C1 segment of cervical spinal cord (tissue), 14 donors: ENCODE measurements around the gene SRRM5.
"Not testable (repeated sequence)": the region's sequence is repeated elsewhere in the genome, so short reads cannot be mapped to it uniquely, and the experiment has no call there.

ENCODE experiments used
- DNase-seq, 14 donors: peaks; one replicate each; lab custom pipeline; 2025; lab: John Stamatoyannopoulos, UW

The SRRM5 gene

DNA sequence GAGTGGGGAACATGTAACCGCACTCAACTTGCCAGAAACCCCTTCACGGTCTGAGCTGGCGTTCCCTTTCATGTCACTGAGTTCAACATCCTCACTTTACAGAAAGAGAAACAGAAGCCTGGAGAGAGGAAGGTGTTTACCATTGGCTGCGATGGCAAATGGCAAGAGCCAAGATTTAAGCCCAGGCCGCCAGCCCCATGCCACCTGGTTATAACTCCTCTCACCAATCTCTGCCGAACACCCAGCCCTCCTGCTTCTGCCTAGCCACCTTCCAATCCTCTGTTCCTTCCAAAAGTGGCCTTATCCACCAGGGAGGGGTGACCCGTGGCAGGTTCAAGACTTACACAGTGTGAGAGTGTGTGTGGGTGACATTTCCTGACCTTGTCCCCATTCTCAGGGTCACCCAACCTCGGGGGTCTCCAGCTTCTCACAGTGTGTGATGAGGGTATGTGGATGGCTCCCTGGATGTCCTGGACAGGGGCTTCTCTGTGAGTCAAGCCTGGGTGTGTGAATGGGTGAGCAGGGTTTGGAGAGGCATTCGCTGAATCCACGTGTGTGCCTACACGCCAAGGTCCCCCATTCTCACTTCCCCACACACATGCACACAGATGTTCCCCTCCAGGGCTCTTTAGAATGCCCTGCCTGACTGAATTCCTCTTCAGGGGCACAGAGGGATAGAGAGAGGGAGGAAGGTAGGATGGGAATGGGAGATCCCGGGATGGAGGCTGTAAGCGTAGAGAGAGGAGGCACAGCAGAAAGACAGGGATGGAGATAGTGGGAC, 26.5 kb downstream of the SRRM5 start:
- peak in 9 of 14 donors; percentile 22 to 55 (median 29) for DNase-seq

DNA sequence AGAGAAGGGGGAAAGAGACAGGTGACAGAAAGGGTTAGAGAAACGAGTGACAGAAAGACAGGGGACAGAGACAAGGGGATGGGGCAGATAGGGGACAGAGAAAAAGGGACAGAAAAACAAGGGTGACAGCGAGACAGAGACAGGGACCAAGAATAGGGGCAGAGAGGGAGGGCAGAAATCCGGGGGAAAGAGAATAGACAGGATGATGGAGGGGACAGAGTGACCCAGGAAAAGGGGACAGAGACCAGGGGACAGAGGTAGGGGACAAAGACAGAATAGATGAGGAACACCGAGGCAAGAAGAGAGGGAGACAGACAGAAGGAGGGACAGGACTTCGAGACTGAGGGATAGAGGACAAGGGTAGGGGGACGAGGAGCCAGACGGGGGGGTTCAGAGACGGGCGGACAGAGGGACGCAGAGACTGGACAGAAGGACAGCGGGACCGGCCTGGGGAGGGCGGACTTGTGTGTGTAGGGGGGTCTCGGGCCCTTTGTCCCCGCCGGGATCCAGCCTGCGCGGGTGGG, 27.2 kb downstream of the SRRM5 start:
- DNase-seq: peak in 3 of 14 donors; percentile 38 to 47 (median 45)

DNA sequence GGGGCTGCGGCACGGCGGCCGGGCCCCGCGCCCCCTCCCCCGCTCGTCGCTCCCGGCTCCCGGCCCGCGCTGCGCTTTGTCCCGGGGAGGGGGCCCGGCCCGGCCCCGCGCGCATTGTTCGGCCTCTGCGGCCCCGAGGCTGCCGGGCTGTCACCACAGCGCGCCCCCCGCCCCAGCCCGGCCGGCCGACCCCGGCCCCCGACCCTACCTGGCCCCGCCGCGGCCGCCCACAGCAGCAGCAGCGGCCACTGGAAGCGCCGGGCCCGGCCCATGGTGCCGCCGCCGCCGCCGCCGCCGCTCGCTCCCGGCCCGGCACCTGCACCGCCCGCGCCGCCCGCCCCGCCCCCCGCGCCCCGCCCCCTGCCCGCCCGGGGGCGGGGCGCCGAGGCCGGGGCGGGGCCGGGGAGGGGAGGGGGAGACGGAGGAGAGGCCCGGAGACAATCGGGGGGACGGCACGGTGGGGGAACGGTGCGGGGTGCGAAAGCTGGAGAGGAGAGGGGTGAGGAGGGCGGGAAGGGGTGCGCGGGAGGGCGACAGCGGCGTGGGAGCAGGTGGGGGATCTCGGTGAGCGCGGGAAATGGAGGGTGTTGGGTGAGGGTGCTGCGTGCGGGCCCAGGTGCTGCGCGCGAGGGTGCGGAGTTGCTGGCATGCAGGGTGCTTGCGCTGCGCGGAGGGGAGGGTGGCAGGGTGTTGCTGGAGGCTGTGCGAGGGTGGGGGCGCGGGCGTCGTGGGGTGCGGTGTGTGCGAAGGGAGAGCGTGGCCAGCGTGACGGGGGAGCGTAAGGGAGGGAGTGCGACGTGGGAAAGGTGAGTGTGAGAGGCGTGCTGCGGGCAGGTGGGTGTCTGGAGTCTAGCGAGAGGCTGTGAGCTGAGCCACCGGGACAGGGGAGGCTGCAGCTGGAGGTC, 27.9 kb downstream of the SRRM5 start, which contains the start of gene CADM4:
Gene CADM4, minus strand, starts transcription at position 332 of the 905 bp plus-strand sequence. Its CDS starts 60 bp downstream, at position 272.
- DNase-seq: peak in 8 of 14 donors; percentile 17 to 67 (median 26)

DNA sequence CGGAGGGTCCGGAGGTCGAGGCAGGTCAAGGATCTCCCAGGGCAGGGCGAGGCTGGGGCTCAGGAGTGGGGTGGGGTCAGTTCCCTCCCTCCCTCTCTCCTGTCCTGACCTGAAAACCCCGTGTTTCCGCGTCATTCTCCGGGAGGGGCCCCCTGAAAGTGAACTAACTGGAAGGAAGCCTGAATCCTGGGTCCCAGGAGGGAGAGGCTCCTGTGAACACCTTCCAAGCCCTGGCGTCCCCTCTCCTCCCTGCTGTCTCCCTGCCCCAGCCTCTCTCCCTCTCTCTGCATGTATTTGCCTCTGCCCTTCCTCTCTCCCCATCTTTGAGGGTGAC, 28.5 kb downstream of the SRRM5 start:
- no peak for DNase-seq

DNA sequence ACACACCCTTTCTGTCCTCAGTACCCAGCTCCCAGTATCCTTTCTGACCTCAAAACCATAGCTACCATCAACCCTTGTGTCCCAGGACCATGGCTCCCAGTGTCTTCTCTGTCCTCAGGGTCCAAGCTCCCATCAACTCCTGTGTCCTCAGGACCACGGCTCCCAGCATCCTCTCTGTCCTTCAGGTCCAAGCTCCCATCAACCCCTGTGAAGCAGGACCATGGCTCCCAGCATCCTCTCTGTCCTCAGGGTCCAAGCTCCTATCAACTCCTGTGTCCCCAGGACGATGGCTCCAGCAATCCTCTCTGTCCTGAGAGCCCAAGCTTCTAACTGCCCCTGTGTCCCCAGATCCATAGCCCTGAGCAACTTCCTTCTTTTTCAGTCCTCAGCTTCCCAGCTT, 29.4 kb downstream of the SRRM5 start:
- no peak for DNase-seq

DNA sequence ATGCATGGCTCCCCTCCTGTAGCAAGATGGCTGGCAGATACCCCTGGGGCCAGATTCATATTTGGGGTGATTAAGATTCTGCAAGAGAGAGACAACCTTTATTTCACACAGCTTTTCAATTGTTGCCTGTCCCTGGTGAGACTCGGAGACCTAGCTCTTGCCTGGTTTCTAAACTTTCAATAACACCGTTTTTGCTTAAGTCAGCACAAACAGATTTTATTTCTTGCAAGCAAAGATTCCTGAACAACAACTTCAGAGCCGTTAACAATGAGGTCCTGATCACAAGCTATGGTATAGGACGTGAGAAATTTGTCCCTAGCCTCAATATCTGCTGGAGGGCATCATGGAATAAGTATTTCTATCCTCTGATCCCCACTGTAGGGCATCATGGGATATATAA, 30.6 kb downstream of the SRRM5 start:
- DNase-seq: no peak

DNA sequence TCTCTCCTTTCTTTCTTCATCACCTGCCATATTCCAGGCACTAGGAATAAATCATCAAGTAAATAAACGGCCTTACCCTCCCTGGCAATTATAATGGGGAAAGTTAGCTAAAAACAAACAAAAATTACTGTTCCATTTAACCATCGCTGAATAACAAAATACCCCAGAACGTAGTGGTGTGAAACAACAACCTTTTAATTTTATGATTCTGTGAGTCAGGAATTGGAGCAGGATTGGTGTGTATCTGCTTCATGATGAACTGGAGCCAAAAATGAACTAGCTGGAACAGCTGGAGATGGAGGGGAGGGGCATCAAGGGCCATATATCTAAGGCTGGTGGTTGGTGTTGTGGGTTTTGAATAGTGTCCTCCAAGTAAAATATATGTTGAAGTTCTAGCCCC, 31.4 kb downstream of the SRRM5 start:
- DNase-seq: no peak

DNA sequence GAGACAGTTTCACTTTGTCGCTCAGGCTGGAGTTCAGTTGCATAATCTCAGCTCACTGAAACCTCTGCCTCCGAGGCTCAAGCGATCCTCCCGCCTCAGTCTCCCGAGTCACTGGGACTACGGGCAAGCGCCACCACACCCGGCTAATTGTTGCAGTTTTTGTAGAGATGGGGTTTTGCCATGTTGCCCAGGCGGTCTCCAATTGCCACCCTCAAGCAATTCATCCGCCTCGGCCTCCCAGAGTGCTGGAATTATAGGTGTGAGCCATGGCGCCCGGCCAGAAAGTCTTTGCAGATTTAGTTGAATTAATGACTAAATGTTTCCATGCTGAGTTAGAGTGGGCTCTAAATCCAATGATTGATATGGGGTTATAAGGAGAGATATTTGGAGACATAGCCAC, 32.3 kb downstream of the SRRM5 start:
- DNase-seq: no peak

DNA sequence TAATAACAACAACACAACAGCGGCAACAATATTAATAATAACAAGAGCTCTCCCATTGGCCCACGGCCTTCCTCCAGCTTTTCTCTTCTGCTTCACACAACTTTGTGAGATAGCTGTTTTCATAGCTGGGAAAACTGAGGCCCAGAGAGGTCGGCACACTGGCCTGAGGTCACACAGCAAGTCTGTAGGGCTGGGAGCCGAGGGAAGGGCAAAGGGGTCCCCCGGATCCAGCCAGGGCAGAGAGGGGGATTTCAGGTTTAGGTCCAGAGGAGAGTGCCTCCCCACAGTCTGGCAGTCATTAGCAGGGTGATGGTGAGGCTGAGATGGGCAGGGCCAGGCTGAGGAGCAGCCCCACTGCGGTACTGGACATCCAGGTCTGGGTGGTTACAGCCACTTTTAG, 36.7 kb downstream of the SRRM5 start:
- DNase-seq: no peak

DNA sequence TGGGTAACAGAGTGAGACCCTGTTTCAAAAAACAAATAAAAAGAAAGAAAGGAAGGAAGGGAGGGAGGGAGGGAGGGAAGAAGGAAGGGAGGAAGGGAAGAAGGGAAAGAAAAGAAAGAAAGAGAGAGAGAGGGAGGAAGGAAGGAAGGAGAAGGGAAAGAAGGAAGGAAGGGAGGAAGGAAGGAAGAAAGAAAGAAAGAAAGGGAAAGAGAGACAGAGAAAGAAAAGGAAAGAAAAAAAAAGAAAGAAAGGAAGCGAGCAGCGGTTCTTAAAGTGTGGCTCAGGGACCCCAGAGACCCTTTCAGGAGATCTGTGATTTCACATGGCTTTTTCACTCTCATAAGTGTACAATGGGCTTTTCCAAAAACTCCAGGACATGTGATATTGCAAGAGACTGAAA, 37.6 kb downstream of the SRRM5 start:
- no peak for DNase-seq

DNA sequence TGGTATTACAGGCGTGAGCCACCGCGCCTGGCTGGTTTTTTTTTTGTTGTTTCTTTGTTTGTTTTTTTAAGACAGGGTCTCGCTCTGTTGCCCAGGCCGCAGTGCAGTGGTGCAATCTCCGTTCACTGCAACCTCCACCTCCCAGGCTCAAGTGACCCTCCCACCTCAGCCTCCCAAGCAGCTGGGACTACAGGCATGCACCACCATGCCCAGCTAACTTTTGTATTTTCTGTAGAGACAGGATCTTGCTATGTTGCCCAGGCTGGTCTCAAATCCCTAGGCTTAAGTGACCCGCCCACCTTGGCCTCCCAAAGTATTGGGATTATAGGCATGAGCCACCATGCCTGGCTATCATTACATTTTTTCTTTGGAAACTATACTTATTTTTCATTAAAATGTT, 38.4 kb downstream of the SRRM5 start:
- not testable (repeated sequence) for DNase-seq

DNA sequence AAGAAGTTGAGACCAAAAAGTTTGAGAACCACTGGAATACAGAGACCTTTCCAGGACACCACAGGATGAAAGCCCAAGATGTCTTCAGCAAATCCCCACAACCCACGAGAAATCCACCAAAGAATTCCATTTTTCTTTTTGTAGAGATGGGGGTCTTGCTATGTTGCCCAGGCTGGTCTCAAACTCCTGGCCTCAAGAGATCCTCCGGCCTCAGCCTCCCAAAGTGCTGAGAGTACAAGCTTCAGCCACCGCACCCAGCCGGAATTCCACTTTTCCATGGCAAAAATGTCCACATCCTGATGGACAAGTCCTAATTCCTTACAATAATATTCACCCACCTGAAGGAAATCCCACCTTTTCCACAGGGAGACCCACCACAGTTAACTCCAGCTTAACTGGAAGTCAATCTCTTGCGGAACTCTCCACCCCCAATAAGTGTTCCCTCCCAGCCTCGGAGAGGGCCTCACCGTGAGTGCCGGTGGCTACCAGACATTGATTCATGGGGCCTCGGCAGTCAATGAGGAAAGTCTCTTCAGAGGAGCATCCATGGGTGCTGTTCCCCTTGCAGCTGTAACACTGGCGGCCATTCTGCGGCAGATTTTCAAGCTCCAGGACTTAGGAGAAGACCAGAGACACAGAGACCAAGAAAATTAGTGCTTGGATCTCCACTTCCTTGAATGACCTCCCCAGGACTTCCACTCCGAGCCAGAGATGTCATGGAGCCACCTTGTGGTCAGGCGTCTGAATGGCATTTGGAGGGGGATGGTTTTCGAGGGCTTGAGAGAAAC, 40.1 kb downstream of the SRRM5 start:
- peak in 11 of 14 donors; percentile 12 to 67 (median 46) for DNase-seq

DNA sequence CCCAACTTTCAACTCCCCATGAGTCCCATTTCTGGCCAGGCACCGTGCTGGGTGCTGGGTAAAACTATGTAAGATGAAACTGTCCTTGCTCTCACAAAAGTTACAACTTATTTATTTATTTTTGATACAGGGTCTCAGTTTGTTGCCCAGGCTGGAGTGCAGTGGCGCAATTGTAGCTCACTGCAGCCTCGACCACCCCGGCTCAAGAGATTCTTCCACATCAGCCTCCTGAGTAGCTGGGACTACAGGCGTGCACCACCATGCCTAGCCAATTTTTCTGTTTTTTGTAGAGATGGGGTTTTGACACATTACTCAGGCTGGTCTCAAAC, 40.6 kb downstream of the SRRM5 start:
- DNase-seq: no peak

DNA sequence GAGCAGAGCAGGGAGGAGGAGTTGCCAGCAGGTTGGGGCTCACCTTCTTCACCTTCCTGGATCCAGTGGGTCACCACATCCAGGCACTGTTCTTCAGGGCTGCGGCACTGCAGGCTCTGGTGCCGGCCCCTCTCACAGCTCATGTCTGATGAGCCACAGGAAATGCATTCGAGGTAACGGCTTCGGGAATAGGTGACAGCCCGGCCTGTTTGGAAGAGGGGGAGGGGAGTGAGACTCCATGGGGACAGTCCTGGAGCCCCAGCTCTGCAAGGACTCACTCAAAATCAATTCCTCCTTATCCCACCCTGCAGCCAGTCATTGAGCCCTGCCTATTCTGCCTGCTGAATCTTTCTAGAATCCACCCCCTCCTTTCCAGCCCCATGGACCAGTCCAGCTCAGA, 44.5 kb downstream of the SRRM5 start:
- DNase-seq: no peak

DNA sequence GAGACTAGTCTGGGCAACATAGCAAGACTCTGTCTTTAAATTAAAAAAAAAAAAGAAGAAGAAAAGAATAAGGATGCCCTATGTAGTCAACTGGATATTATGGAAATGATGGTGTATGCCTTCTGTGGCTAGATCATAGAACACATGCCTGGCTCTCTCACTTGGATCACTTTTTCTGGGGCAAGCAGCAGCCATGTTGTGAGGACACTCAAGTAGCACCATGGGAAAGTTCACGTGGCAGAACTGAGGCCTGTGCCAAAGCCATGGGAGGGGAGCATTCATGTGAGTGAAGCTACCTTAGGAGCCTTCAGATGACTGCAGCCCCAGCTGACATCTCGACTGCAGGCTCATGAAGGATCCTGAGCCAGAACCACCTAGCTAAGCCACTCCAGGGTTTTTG, 46.1 kb downstream of the SRRM5 start:
- DNase-seq: no peak

DNA sequence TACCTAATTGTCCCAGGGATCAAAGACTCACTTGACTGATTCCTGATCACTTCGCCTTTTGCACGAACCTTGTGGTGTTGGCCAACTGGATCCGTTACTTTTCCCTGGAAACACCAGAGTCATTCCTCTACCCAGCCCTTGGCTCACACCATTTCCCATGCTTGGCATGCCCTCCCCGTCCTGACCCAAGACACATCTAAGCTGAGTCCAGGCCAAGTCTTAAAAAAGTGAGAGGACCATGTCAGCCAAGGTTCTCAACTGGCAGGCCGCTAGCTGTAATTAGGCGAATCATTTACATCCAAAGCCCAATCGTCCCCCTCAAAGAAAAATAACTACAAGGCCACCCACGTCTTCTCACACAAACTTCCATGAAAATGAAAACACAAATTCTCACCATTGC, 46.6 kb downstream of the SRRM5 start:
- DNase-seq: peak in 3 of 14 donors; percentile 3 to 25 (median 21)

DNA sequence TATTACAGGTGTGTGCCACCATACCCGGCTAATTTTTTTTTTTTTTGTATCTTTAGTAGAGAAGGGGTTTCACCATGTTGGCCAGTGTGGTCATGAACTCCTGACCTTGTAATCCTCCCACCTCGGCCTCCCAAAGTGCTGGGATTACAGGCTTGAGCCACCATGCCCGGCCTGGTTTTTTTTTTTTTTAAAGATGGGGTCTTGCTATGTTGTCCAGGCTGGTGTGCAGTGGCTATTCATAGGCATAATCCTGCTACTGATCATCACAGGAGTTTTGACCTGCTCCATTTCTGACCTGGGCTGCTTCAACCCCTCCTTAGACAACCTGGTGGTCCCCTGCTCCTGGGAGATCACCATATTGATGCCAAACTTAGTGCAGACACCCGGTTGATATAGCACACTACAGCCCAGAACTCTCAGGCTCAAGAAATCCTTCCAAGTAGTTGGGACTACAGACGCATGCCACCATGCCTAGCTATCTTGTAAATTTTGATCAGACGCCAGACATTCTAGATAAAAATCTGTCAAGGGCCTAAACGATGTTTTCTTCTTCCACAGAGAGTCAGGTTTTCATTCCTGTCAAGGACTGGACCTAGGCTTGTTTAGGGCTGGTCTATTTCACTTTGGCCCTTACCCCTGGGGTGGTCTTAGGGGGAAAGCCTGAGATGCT, 48.5 kb downstream of the SRRM5 start:
- peak in 1 of 14 donors; percentile 3 for DNase-seq

DNA sequence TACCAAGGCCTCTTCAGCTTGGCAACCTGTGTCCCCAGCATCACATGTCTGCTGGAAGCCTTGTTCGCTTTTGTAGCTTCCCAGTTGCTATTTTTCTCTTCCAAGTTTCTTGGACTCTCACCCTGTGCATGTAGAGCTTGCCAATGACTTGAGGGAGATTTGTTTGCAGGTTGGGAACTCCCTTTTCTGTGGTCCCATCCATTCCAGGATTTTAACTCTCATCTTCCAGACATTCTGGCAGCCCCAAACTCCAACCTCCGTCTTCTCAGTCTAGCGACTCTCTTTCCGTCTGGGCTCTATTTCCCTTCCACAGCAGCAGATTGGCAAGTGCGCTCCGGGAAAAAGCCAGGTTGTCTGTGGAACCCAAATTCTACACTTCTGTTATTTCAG, 49.1 kb downstream of the SRRM5 start:
- peak in 1 of 14 donors; percentile 11 for DNase-seq

DNA sequence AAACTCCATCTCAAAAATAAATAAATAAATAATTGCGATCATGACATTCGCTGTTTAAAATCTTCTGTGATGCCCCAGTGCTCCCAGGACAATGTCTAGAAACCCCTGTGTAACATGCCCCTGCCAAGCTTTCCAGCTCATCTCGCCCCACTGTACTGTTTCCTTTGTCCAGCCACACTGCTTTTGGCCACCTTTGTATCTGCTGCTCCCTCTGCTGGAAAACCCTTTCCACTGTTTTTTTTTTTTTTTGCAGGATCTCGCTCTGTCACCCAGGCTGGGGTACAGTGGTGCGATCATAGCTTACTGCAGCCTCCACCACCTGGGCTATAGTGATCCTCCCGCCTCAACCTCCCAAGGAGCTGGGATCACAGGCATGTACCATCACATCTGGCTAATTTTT, 50.6 kb downstream of the SRRM5 start:
- DNase-seq: peak in 1 of 14 donors; percentile 1

DNA sequence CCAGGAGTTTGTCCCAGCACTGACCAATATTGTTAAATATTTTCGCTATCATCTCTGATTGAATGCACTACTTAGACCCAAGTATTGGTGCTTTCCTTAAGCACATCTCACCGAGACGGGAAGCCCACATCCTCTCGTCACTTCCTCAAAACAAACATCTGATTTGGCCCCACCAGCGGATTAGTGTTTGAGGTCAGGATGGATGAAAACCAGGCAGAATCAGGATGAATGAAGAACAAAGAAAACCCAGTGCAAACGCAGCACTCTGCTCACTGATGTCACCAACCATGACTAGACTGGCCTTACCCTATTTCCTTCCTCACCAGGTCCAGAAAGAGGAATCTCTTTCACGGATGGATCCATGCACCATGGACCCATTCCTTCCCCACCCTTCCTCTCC, 52.1 kb downstream of the SRRM5 start:
- DNase-seq: peak in 2 of 14 donors; percentile 2 to 6
